Cardiac fibroblast (primary cell): Measurements from ENCODE around the gene HACD1.

Source experiments
- DNase-seq, 2 donors: peaks; one replicate each; pipeline versions ENCODE4 v3.0.0 to v3.0.0-alpha.2; 2010; ENCODE audit warnings: low read depth in 2 of 2
- H3K4me3 ChIP-seq, 2 donors: replicated peaks in 1 of 2; 1 replicate in 1 of 2; 2 replicates in 1 of 2; pipeline ENCODE4 v1.5.1; 2011; ENCODE audit warnings: low read depth in 2 of 2, low read length in 2 of 2, mild to moderate bottlenecking in 2 of 2, moderate library complexity in 1 of 2
- TF ChIP-seq, protein P1 (sequence below): IDR thresholded peaks from one replicate; pipeline ENCODE4 v1.5.1; 2011; ENCODE audit warnings: low read depth, mild to moderate bottlenecking, low read length, inconsistent platforms

HACD1 gene, protein sequence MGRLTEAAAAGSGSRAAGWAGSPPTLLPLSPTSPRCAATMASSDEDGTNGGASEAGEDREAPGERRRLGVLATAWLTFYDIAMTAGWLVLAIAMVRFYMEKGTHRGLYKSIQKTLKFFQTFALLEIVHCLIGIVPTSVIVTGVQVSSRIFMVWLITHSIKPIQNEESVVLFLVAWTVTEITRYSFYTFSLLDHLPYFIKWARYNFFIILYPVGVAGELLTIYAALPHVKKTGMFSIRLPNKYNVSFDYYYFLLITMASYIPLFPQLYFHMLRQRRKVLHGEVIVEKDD

GRCh38 chr10:17617031-17617911, at the start of gene HACD1:
HACD1 (minus strand) TSS chr10:17617374; CDS start chr10:17617339, 35 bp downstream.
- TF ChIP-seq, protein P1, sequence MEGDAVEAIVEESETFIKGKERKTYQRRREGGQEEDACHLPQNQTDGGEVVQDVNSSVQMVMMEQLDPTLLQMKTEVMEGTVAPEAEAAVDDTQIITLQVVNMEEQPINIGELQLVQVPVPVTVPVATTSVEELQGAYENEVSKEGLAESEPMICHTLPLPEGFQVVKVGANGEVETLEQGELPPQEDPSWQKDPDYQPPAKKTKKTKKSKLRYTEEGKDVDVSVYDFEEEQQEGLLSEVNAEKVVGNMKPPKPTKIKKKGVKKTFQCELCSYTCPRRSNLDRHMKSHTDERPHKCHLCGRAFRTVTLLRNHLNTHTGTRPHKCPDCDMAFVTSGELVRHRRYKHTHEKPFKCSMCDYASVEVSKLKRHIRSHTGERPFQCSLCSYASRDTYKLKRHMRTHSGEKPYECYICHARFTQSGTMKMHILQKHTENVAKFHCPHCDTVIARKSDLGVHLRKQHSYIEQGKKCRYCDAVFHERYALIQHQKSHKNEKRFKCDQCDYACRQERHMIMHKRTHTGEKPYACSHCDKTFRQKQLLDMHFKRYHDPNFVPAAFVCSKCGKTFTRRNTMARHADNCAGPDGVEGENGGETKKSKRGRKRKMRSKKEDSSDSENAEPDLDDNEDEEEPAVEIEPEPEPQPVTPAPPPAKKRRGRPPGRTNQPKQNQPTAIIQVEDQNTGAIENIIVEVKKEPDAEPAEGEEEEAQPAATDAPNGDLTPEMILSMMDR: no peak
- peak; percentile 59 to 64 for DNase-seq
- peak within 1 kb of the TSS; percentile 69 to 77 for H3K4me3 ChIP-seq

DNA sequence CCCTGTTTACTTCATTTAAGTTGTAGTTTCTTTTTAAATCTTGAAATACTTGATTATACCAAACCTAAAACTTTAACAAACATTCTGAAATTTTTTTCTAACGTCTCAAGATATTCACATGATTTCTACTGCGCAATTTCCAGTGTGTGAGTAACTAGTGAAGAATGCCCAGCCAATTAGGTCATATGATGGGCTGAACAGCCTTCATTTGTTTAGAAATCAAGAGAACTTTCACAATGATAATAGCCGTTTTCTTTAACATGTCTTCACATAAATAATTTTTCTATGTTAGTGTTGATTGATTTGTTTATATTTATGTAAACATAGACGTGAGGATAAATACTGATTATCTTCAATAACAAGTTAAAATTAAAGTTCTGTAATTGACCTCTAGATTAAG, 48.6 kb upstream of the HACD1 start:
- H3K4me3 ChIP-seq: no peak overlapping the region
- TF ChIP-seq, protein P1: no peak
- peak; percentile 96 for DNase-seq

- TF ChIP-seq, protein P1: no peak
- DNase-seq: no peak
- no peak overlapping the region for H3K4me3 ChIP-seq
Observed at GRCh38 chr10:17663450-17663849, 46.3 kb upstream of the HACD1 start.

DNA sequence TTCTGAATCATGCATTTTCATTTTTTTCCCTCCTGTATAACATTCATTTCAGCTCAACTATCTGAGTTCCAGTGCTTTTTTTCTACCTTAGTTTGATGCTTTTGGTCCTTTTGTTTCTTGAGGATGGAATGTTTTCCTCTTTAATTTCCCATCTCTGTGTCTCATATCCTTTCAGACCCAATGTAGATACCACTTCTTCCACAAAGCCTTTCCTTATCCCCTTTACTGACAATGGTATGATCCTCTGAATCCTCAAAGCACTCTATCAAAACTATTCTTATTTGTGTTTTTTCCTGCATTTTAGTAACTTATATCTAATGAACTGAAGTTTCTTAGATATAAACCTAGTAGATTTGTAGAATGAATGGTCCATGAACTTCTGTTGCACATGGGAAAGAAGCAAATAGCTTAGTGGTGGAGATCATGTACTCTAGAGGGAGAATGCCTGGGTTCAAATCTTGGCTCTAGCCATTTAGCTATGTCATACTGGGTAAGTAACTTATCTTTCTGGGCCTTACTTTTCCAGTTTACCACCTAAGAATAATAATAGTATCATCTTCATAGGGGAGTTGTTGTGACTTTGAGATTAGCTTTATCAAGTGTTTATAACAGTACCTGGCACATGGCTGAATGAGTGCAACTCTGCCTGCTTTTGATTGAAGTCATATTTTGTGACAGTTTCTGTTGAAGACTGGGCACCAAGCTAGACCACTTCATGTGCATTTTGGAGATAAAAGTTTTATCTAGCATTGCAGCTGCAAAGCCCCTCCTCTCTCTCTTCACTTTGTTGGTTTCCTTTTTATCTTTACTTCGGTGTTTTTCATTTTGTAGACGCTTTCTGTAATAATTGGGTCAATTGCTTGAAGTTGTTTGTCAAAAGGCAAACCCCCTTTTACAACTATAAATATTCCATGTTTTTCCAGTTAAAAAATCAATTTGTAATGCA, 45.3 kb upstream of the HACD1 start:
- TF ChIP-seq, protein P1: no peak
- no peak for DNase-seq
- H3K4me3 ChIP-seq: no peak overlapping the region

DNA sequence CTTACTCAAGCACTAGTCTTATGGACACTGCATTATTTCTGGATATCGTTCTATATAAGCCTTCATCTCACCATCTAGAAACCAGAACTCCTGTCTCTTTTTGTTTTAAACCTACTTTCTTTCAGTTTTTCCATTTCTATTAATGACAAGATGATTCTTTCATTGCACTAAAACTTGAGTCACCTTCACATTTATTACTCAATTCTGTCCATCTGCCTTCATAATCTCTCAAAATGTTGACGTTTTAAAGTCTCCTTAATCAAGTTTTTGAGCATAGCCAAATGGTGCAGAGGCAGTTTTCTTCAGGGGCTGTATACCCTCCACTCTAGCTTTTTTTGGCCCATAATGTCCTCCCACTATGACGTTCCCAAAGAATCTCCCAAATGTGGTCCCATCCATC, 44.3 kb upstream of the HACD1 start:
- TF ChIP-seq, protein P1: no peak
- H3K4me3 ChIP-seq: no peak overlapping the region
- DNase-seq: no peak

DNA sequence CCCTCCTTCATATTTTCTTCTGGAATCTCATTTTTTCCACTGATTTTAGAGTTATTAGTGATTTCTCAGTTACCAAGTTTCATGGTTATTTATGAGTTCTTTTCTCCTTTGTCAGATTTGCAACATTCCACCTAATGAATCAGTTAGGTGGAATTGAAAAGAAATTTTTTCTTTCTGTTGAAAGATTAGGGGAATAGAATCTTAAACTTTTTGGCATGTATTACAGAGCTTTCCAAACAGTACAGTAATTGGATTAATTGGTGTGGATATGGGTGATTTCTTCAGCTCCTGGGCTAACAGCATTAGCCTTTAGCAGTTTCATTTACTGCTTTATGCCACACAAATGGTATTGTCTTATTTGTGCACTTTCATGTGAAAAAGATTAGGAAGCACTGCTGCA, 43.7 kb upstream of the HACD1 start:
- TF ChIP-seq, protein P1: no peak
- DNase-seq: peak in 1 of 2 donors; percentile 24
- H3K4me3 ChIP-seq: no peak overlapping the region
